ENCODE measurements around the gene PKN3.

GRCh38 chr9:128684065-128684324 is 18.3 kb upstream of the PKN3 start:
- TF ChIP-seq CTCF (IDR thresholded peaks at IDR 0.05): no peak
- no peak for TF ChIP-seq EP300 (IDR thresholded peaks at IDR 0.05)
- no peak for TF ChIP-seq POLR2A (IDR thresholded peaks at IDR 0.05)

Measured in upper lobe of left lung (tissue), 4 donors.